ENCODE data around the gene ZNF302.
A peak's percentile ranks its signal among the peaks of the same experiment; 100 is the strongest.
"Not testable (repeated sequence)": the region's sequence is repeated elsewhere in the genome, so short reads cannot be mapped to it uniquely, and the experiment has no call there.

Gene ZNF302

DNA sequence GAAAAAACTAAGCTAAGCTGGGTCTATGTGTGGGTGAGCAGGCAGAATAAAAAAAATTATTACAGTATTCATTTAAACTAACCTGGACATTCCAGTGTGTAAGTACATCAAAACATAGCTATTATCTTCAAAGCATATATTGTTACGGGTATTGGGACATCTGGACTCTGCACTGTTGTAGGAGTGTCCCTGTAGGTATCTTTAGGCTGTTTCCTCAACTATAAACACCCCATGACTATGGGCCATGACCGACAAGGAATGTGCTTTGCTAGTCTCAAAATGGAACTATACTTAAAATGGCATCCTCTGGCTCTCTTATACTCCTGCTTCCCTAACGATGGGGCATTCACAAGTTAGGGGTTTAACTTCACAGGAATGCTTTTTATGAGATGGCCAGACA lies 3.9 kb upstream of the ZNF302 start:
- no peak for DNase-seq (ENCODE audit: low read depth)

DNA sequence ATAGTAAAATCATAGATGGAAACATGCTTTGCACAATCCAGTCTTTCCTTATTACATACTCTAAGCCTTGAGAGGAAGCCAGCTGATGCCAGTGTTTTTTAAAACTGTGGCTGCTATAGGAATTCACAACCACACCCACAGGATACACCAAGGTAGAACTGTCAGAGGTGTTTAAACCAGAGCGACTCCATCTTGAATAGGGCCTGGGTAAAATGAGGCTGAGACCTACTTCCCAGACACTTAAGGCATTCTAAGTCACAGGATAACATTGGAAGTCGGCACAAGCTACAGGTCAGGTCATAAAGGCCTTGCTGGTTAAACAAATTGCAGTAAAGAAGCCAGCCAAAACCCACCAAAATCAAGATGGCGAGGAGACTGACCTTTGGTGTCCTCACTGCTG lies 2.2 kb upstream of the ZNF302 start:
- no peak for DNase-seq (ENCODE audit: low read depth)

DNA sequence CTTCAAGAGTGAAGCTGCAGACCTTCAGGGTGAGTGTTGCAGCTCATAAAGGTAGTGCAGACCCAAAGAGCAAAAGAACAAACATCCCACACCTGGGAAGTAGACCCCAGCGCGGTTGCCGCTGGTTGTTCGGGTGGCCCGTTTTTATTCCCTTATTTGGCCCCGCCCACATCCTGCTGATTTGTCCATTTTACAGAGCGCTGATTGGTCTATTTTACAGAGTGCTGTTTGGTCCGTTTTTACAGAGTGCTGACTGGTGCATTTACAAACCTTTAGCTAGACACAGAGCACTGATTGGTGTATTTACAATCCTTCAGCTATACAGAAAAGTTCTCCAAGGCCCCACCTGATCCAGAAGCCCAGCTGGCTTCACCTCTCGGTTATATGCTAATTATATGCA lies 1.6 kb upstream of the ZNF302 start:
- DNase-seq (ENCODE audit: low read depth): no peak

DNA sequence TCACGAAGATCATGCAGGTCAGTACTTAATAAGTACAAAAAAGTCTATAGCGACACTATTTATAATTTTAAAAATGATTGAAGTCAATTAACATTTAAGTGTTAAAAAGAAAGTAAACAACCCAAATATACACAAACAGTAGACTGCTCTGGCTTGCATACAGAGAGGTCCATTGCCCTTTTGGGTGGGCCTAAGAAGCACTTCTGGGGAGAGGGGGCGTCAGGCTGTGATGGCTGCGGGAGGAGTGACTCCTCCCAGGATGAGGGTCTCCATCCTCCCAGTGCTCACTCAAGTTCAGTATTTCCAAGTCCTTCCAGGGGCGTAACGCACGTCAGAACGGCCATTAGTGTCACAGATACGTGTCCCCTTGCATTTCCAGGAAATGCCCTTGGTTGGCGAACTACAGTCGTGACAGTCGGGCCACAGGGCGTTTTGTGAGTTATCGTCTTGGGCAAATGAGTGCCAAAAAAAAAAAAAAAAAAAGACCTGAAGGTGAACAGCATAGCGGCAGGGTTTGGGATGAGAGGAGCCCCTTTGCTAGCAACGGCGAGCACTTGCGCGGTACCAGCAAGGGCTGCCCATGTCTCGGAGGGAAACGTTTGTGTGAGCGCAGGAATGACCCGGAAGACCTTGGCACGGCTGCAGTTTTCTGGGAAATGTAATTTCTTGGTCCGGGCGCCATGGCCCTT lies 637 bp upstream of the ZNF302 start, which contains the start of gene SCGB2B2:
SCGB2B2 (minus strand) TSS at position 463 of the 689 bp plus-strand sequence. CDS start 82,596 bp downstream, outside the sequence.
- no peak for DNase-seq (ENCODE audit: low read depth)

DNA sequence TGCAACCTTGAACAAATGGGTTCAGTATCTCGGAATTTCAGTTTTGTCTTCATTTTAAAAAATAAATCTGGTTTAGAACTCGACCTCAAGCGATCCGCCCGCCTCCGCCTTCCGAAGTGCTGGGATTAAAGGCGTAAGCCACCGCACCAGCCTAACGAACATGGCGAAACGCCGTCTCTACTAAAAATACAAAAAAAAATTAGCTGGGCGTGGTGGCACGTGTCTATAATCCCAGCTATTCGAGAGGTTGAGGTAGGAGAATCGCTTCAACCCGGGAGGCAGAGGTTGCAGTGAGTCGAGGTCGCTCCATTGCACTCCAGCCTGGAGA lies 571 bp downstream of the ZNF302 start:
- no peak for DNase-seq (ENCODE audit: low read depth)

DNA sequence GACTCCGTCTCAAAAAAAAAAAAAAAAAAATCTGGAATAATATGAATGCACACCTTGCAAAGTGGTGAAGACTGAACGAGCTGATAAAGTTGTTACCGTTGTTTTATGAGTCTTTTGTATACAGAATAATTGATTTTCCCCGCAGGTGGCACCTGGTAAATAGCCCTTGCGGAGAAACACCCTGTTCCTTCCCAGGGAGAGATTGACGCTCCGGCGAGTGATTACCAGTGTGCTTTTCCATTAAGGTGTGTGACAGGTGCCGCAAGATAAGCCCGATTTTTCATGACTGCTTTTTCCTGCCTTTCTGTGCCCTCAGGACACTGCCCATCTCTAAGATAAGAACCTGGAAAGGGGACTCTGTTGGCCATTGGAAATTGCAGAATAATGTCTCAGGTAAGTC lies 943 bp downstream of the ZNF302 start:
- no peak for DNase-seq (ENCODE audit: low read depth)

DNA sequence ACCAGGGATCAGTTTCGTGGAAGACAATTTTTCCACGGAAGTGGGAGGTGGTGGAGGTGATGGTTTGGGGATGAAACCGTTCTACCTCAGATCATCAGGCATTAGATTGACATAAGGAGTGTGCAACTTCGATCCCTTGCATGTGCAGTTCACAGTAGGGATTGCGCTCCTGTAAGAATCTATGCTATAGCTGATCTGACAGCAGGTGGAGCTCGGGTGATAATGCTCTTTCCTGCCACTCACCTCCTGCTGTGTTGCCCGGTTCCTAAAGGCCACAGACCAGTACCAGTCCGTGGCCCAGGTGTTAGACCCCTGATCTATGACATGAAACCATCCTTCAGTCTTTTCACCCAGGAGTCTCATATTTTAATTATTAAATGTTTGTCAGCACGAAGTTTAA lies 4.0 kb downstream of the ZNF302 start:
- DNase-seq (ENCODE audit: low read depth): no peak

DNA sequence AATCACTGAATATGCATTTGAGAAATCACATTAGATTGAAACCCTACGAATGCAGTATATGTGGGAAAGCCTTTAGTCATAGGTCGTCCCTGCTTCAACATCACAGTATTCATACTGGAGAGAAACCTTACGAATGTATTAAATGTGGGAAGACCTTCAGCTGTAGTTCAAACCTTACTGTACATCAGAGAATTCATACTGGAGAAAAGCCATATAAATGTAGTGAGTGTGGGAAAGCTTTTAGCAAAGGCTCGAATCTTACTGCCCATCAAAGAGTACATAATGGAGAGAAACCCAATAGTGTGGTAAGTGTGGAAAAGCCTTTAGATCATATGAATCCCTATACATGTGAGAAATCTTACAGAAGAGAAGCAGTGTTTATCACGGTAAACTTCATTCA lies 7.8 kb downstream of the ZNF302 start:
- not testable (repeated sequence) for DNase-seq (ENCODE audit: low read depth)

DNA sequence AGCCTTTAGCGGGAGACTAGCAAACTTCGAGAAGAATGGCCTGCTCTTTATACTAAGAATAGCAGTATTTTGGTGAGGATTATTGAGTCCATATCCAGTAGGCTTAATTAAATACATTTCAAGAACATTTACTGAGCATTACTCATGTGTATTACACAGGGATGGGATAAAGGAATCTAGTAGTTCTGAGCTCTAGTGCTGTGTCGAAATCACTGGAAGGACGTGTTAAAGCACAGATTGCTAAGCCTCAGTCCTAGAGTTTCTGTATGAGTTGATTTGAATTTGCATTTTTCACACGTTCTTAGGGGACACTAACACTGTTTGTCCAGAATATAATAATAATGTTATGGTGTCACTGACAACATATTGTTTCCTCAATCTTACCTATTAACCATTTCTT lies 9.0 kb downstream of the ZNF302 start:
- no peak for DNase-seq (ENCODE audit: low read depth)

DNA sequence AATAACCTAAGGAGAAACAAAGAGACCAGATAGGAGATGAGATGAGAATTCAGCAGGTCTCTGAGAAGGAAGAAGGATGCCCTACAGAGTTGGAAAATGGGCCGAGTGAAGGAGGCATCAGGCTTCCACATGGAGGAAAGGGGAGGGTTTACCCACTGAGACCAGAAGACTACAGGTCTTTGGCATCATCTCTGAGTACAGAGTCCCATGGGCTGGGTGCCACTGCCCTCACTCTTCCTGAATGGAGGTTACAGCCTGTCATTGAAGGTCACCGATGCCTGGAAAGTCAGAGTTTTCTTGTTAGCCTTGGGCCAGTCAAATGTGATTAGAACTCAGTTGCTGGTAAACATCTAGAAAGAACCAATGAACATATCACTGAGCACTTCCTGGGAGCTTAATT lies 9.9 kb downstream of the ZNF302 start:
- no peak for DNase-seq (ENCODE audit: low read depth)

DNA sequence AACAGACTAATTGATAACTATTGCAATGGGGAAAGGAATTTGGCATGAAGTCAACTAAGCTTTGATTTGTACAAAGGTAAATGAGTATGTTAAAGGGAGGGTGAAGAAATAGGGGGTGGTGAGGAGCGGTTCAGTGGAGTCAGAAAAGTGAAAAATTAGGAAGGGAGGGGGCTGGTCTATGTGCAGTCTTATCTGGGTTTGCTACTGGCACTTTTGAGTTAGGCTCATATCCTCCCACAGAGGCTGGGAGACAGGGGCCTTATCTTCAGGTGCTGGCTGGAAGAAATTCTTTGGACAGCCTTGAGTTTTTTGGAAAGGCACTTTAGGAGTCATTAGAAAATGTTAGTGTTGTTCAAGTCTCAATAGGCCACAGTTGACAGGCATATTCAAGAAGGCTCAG lies 11.1 kb downstream of the ZNF302 start:
- DNase-seq (ENCODE audit: low read depth): no peak

DNA sequence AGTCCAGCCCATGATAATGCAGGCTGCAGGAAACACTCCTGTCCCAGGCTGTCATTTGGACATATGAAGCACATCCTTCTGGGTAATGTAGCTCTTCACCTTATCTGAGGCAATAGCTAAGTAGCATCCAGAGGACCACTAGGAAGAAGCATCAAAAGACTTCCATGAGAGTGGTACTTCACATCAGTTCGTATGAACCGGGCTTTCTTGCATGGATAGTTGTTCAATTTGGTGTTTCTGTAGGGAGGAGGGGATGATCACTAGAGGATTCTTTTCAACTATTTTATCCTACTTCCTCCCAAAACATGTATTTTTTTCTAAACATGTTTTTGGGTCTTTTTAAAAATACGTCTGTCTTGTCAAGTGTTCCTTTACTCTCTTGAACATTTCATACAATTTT lies 12.9 kb downstream of the ZNF302 start:
- no peak for DNase-seq (ENCODE audit: low read depth)

DNA sequence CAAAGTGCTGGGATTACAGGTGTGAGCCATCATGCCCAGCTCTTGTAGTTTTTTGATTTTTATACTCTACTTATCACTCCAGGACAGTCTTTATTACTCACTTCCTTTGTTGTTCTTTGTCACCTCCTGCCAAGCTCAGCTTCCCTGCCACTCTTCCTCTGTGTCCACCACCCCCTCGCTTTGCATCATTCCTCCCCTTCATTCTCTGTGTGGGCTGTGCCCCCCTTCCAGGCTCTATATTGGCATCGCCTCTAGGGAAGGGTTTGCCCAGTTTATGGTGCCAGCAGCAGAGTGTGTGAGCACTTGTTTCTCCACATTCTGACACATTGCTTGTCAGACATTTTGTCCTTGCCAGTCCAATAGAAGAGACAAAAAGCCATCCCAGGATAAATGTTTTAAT lies 15.1 kb downstream of the ZNF302 start:
- DNase-seq (ENCODE audit: low read depth): no peak

DNA sequence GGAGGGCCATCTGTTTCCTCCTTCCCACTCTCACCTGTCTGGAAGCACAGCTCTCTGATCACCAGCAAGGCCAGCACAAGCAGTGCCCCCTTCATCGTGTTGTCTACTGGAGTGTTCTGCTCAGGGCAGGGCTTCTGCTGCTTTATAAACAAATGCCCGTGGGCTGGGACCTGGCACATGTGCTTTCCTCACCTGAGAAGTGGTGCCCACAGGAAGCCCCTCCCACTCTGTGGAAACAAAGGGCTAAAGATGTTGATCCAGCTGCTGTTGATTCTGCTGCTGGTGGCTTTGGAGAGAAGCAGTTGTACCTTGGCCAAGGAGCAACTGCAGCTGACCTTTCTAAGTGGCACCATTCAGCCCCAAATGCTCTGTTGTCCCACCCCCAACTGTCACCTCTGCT lies 30.2 kb downstream of the ZNF302 start:
- no peak for DNase-seq (ENCODE audit: low read depth)

DNA sequence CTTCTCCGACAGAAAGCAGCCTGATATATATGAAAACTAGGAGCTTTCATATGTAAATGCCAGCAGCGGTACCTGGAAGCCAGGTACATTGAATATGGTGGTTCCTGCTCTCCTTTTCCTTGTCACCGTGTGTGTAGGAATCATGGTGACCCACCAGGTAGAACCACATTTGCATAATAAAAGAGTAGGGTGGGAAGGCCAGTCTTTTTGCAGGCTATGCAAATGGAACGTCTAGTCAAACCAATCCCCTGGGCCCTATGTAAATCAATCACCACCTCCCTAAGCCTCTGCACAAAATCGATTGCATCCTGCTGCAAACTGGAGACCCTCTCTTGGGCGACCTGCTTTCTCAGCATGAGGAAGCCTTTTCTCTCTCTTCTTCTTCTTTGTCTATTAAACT lies 34.4 kb downstream of the ZNF302 start:
- DNase-seq (ENCODE audit: low read depth): no peak

DNA sequence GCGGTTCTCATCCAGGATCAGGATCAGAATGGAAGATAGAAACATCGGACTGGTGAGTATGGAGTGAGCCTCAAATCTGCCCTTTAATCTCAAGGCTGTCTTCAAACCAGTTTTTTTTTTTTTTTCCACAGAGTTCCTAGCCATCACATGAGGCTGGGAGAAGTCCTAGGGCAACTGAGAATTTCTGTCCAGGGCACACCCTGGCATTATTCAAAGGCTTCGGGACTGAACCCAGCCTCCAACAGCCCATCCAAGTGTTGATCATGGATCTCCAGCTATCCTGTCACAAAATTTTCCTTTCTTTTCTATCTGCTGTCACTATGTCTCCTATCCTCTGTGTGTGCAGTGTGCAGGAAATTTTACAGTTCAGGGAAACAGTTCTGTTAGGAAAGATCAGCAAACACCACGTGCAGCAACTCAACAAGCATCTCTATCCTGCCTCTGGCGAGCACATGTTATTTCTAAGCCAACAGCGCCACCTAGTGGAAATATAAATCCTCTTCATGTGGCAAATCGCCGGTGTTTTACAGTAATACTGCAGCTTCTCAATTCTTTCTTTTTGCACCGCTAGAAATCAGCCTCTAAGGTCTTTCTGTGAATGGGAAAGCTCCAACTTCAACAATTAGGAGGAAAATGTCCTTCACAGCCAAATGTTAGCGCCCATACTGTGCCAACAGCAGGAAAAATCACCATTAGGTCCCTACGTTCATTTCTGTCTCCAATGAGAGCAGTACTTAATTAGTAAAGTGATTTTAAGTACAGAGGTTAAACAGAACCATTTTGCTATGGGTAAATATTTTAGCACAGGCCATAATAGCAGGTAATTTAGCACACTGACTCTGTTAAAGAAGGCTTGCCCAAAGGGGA lies 35.1 kb downstream of the ZNF302 start:
- DNase-seq (ENCODE audit: low read depth): peak; percentile 18

DNA sequence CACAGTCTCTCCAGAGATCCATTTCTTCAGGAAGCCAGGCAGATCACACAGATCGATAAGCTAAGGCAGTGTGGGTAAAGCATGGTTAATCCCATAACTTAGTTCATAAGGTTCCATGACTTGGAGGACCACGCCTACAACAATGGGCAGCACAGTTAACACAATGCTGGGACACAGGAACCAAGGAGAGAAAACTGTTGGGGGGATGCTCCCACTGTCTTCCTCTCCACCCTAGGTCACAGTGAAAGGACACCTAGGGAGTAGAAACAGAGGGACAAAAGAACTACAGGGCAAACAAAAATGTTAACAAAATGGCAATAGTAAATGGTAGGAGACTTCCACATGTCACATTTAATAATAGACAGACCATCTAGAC lies 35.8 kb downstream of the ZNF302 start:
- DNase-seq (ENCODE audit: low read depth): no peak

DNA sequence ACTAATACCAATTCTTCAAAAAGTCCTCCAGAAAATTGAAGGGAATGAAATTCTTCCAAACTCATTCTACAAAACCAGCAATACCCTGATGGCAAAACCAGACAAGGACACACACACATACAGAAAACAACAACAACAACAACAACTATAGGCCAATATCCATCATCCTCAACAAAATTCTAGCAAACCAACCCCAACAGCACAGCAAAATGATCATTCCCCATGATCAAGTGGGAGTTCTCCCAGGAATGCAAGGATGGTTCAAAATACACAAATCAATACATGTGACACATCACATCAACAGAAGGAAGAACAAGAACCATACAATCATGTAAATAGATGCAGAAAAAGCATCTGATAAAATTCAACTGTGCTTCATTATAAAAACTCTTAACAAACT lies 37.9 kb downstream of the ZNF302 start:
- DNase-seq (ENCODE audit: low read depth): no peak

DNA sequence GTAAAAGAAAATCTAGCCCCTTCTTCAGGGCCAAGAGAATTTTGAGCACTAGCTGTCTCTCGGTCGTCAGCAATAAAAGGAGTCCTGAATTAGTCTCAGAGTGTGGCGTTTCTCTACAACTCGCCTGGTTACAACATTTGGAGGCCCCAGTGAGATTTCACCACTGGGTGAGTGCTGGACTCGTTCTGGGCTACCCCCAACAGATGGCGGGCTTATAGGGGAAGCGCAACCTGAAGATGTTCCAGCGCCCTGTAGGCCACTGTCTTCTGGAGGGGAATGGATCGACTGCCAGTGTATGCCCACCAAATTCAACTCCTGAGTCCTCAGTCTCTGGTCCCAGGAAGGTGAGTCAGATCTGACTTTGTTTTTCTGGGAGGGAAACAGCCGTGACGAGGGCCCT lies 44.9 kb downstream of the ZNF302 start:
- DNase-seq (ENCODE audit: low read depth): no peak

DNA sequence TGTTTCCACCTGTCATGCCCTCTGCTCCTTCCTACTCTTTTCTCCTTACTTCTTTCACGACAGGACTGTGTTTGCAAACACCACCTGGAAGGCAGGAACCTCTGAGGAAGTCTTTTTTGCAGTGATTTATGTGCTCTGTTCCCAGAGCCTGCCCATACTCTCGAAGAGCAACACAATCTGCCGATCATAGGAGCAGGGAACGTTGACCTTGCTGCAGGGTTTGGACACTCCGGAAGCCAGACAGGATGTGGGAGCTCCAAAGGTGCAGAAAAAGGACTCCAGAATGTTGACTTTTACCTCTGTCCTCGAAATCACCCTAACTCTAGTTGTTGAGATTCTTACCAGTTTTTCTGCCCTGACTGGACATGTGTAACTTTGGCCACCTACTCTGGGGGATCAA lies 47.9 kb downstream of the ZNF302 start:
- no peak for DNase-seq (ENCODE audit: low read depth)

DNA sequence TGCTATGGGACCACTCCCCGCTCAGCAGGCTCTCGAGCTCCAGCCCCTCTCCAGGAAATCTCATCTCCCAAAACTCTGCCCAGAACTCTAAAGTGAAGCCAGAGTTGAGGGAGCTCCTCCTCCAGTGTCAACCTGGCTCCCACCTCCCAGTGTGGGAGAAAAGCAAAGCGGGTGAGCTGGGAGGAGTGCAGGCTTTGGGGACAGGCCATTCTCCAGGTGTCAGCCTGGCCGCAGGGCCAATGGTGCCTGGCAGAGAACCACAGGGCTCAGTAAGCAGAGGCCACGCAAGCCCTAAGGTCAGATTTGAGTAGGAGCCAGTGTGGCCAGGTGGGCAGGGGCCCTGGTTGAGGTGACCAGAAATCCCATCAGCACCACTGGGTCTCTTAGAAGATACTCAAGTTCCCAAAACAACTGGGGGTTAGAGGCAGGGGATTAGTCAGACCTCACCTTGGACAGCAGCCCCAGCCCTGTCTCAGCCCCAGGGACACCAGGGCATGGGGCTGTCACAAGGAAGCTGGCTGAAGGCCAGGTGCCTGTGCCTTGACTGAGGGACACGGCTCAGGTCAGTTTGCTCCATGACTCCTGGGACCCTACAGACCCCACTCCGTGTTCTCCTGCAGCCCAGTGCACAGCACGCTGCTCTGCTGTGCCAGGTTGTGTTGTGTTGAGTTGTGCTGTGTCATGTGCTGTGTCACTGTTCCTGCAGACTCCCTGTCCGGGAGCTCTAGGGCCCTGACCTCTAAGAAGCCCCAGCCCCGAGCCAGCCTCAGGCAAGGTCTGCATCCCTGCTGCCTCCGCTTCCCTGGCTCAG lies 53.7 kb downstream of the ZNF302 start:
- no peak for DNase-seq (ENCODE audit: low read depth)

DNA sequence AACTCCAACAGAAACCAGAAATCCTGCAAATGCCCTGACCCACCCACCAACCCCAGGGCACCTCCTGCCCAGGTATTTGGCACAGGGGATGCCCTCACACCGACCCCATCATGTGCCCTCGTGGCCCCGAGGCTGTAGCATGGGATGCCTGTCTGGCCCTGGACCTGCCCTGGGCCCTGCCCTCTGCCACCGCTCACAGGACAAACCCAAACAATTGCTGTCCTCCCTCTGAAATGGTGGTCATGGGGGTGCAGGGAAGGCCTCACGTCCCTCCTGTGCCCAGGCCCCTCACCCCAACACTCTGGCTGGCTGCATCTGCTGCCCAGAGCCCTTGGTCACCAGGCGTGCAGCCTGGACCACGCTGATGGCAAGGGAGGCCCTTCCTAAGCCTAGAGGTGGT lies 54.5 kb downstream of the ZNF302 start:
- no peak for DNase-seq (ENCODE audit: low read depth)

DNA sequence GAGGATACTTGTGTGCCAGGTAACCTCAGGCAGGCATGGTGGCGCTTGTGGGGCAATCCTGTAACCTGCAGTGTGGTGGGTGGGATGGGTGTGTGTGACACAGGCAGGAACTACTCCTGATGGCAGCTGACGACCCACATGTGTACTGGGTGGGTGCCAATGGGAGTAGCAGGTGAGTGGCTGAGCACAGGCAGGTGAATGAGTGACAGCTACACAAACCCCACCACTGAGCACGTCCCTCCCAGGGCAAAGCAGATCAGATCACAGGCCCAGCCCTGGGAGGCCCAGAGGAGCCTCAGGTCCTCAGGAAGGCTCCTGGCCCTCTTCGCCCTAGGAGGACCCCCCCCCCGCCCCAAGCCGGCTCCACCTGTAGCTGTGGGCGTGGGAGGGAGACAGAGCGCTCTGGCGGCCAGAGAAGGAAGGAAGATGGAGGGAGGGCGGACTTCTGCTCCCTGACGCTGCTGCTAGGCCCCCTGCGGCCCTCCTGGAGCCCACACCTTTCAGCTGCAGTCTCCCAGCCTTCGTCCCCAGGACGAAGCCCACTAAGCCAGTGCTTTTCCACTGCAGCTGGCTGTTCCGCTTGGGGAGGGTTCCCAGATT lies 55.2 kb downstream of the ZNF302 start:
- no peak for DNase-seq (ENCODE audit: low read depth)

Measured in stimulated activated CD8-positive, alpha-beta memory T cell treated with anti-CD3 and anti-CD28 coated beads, Interleukin-15, amount 100 ng/mL, for 1 hour (primary cell).